Esophagus squamous epithelium (tissue), 5 donors: Measurements from ENCODE around the gene C7. TPM values are rescaled to one million over a fixed set of nuclear protein-coding genes. Genes with fewer than 3 reads are reported as not detected.
"Not testable (repeated sequence)": the region's sequence is repeated elsewhere in the genome, so short reads cannot be mapped to it uniquely, and the experiment has no call there.

Experiments
- DNase-seq: peaks from one replicate; lab custom pipeline; 2025; lab: John Stamatoyannopoulos, UW
- H3K27ac ChIP-seq, 4 donors: fragments of 200-600 bp; sonication (generic); one replicate each; pipeline ENCODE4 v1.5.1; 2016 to 2019; ENCODE audit warnings: mild to moderate bottlenecking in 1 of 4
- H3K27me3 ChIP-seq, 4 donors: fragments of 200-600 bp; sonication (generic); 1 replicate in 3 of 4; 2 replicates in 1 of 4; pipeline versions ENCODE4 v1.5.1 to v1.6.0; 2017 to 2021; ENCODE audit warnings: antibody characterized with exemption in 1 of 4
- H3K36me3 ChIP-seq, 3 donors: fragments of 200-600 bp; sonication (generic); one replicate each; pipeline ENCODE4 v1.5.1; 2016 to 2019
- H3K4me1 ChIP-seq, 3 donors: fragments of 200-600 bp; sonication (generic); one replicate each; pipeline ENCODE4 v1.5.1; 2017 to 2019
- H3K4me3 ChIP-seq, 4 donors: fragments of 200-600 bp; sonication (generic); 1 replicate in 3 of 4; 2 replicates in 1 of 4; pipeline ENCODE4 v1.5.1; 2016 to 2019; ENCODE audit warnings: mild to moderate bottlenecking in 2 of 4, moderate library complexity in 1 of 4
- H3K9me3 ChIP-seq, 3 donors: fragments of 200-600 bp; sonication (generic); one replicate each; pipeline ENCODE4 v1.5.1; 2016 to 2019
- CTCF ChIP-seq, 6 experiments: fragments of 450-650 bp in 4 of 6; fragments of 200-600 bp in 2 of 6; sonication (generic) in 2 of 6; IDR thresholded peaks; one replicate each; pipeline ENCODE4 v1.5.1; 2016 to 2019; ENCODE audit warnings: antibody characterized with exemption in 6 of 6, mild to moderate bottlenecking in 4 of 6, moderate library complexity in 4 of 6
- POLR2A ChIP-seq, 4 donors: fragments of 450-650 bp; IDR thresholded peaks; one replicate each; pipeline ENCODE4 v1.6.1; 2017; ENCODE audit warnings: antibody characterized with exemption in 4 of 4, mild to moderate bottlenecking in 4 of 4, moderate library complexity in 3 of 4
- WGBS, 2 donors: methylation state at CpG; one replicate each; pipeline ENCODE4 v1.1.5; 2018; 5-methylcytosine and 5-hydroxymethylcytosine counted together
- intact Hi-C: fragments of 100-400 bp; cut with DNase I; formaldehyde crosslinking; loops from one replicate; pipeline ENCODE4 v1.15.0; 2022
- small RNA-seq, 4 donors: library from RNA; depleted of rRNA; stranded (forward); fragments of <200 nt; gene quantifications; one replicate each; pipeline ENCODE3, GENCODE V24; 2016
- total RNA-seq, 4 donors: library from RNA; depleted of rRNA; stranded (reverse); fragments of >200 nt; gene quantifications; one replicate each; pipeline ENCODE4 v1.1.0, GENCODE V29; 2016
- donor health status: DM: yes; HTN: yes; CAD: no.

The C7 gene
- total RNA-seq, 4 donors from 2014 or later, result 8.2 to 245 (median 108) TPM

DNA sequence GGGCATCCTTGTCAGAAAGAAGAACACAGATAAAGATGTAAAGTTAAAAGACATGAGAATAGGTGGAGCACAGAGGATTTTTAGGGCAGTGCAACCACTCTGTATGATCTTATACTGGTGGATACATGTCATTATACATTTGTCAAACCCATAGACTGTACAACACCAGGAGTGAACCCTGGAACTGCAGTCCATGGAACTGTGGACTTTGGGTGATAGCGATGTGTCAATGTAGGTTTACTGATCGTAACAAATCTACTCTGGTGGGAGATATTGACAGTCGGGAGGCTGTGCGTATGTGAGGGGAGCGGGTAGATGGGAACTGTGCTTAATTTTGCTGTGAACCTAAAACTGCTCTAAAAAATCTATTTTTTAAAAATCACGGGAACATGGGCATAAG lies 101.3 kb downstream of the C7 start:
- Histone ChIP-seq H3K4me3 (no peak overlapping the region), H3K36me3 (no peaks in the 10 kb centered on the region), H3K4me1 (no peaks in the 10 kb centered on the region), H3K9me3 (no peaks in the 10 kb centered on the region), H3K27me3 (no peaks in the 10 kb centered on the region), H3K27ac (no peak overlapping the region)
- WGBS, 2 donors, result 94 to 96% methylated on average over 6 of the region's 6 CpGs
- DNase-seq, result no peak
- TF ChIP-seq CTCF (IDR thresholded peaks at IDR 0.05) (no peak), POLR2A (IDR thresholded peaks at IDR 0.05) (no peak)
- intact Hi-C loops, result no loop called here

DNA sequence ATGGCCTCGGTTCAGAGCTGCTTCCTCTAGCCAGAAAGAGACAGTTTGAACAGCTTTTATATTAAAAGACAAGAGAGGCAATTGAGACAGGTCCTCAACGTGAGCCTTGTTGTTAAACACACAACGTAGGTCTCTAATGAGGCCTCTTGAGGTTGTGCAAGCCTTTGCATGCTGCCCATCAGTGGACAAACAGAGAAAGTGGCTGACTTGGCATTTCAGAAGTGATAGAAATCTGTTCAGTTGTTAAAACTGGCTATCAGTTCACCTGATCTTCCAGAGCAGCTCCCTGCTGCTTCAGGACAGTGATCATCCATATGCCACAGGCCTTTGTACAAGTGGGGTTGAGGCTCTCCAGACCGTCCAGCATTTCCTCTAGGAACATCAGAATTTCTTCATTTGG lies 103.0 kb downstream of the C7 start:
- intact Hi-C loops, result no loop called here
- 44 to 56% methylated on average over 4 of the region's 4 CpGs for WGBS, 2 donors
- TF ChIP-seq CTCF (IDR thresholded peaks at IDR 0.05) (no peak), POLR2A (IDR thresholded peaks at IDR 0.05) (no peak)
- H3K27me3 ChIP-seq, result no peaks in the 10 kb centered on the region
- no peaks in the 10 kb centered on the region for H3K36me3 ChIP-seq
- no peak overlapping the region for H3K27ac ChIP-seq
- no peak overlapping the region for H3K4me3 ChIP-seq
- no peaks in the 10 kb centered on the region for H3K9me3 ChIP-seq
- no peak for DNase-seq
- no peaks in the 10 kb centered on the region for H3K4me1 ChIP-seq

GRCh38 chr5:41022600-41022999 lies 113.3 kb downstream of the C7 start:
- DNase-seq, result not testable (repeated sequence)

More at GRCh38 chr5:41022600-41022999, 113.3 kb downstream of the C7 start:
- H3K27ac ChIP-seq, H3K36me3 ChIP-seq, H3K27me3 ChIP-seq, H3K4me1 ChIP-seq, intact Hi-C loops, H3K4me3 ChIP-seq: not testable (repeated sequence)
- peaks cover 0 to 11% (median 0%) of the 10 kb centered on the region in 3 donors for H3K9me3 ChIP-seq
- WGBS, 2 donors, result 93% methylated on average over 8 of the region's 8 CpGs; no CpG with 5 or more reads in 1 of the 2 donors

Small RNA genes within 50 kb of the gene (small RNA-seq; reads per million reads assigned to genes)
- gene AC114967.1, result 0 reads per million in 4 donors
- gene RNU7-161P, result 0 reads per million in 4 donors

Other genes starting within 250 kb of the C7 start
- gene PTGER4, start 229.6 kb upstream of the C7 start, total RNA-seq, result 10 to 100 TPM in 2 of 4 donors, 1 to 10 TPM in 2; 7.1 to 21.9 (median 11.6) TPM
- 10 to 100 TPM in 1 of 4 donors, 1 to 10 TPM in 3; 5.0 to 12.6 (median 7.0) TPM for gene TTC33, start 153.5 kb upstream of the C7 start, total RNA-seq
- 10 to 100 TPM; 32.0 to 61.9 (median 51.9) TPM for gene PRKAA1, start 111.1 kb upstream of the C7 start, total RNA-seq
- gene RPL37, start 74.3 kb upstream of the C7 start, total RNA-seq, result 100 to 1,000 TPM in 1 of 4 donors, 10 to 100 TPM in 3; 79.6 to 183 (median 88.2) TPM
- 10 to 100 TPM; 17.7 to 20.4 (median 19.2) TPM for gene CARD6, start 68.1 kb upstream of the C7 start, total RNA-seq
- gene MROH2B, start 161.8 kb downstream of the C7 start, total RNA-seq, result not detected